ENCODE data around the gene URB2.
"Not testable (repeated sequence)": the region's sequence is repeated elsewhere in the genome, so short reads cannot be mapped to it uniquely, and the experiment has no call there.

The URB2 gene

DNA sequence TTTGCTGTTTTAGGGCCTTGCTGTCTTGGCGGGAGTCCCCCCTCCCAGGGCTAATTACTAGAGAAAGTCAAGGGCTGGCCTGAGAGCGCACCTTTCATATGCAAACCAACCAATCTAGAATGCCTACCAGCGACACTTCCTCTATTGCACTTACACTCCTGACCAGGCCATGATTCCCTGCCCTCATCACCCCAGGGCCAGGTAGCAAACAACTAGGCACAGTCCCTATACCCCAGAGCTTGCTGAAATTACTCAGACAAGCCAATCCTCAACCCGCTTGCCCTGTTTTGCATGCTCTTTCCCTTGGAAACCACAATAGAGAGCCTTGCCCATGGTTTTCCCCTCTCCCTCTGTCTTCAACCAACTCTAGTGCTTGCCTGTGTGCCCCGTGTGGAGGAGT is 70.3 kb downstream of the URB2 start:
- DNase-seq: no peak

DNA sequence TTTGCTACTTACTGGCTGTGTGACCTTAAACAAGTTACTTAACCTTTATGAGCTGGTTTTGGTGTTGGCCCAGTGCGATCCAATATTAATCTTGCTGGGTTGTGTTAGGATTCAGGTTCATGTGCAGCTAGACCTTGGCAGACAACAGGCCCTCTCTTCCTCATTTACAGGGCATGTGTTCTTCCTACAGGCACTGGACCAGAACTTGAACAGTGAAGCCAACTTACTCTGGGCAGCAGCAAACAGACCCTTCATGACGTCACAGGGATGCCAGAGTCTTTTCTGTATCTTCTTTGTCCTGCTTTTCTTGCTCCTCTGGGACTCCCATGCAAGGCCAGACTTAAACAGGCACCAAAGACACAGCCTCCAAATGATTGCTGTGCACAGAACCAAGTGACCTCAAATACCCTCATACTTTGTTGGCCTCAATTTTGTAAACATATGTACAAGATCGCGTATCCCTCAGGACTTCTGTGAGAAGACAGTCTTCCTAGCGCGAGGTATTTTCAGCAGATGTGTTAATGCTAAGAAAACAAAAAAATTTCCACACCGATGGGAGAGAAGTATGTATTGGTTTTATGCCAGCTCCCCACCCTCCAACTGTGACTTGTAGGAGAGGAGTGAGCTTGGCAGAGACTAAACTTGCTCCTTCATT is 73.7 kb downstream of the URB2 start:
- DNase-seq: no peak

DNA sequence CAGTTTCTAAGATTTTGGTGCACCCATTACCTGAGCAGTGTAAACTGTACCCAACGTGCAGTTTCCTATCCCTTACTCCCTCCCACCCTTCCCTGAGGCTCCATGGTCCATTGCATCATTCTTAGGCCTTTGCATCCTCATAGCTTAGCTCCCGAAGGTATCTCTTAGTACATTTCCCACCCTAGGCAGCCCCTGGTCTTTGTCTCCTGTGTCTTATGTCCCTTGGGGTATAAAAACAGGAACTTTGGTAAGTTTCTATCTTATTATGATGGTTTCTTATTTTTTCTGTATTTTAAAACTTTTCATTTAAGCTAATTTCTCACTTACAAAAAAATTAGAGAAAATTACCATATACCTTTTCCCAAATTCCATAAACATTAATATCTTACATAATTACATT is 78.1 kb downstream of the URB2 start:
- DNase-seq: no peak

DNA sequence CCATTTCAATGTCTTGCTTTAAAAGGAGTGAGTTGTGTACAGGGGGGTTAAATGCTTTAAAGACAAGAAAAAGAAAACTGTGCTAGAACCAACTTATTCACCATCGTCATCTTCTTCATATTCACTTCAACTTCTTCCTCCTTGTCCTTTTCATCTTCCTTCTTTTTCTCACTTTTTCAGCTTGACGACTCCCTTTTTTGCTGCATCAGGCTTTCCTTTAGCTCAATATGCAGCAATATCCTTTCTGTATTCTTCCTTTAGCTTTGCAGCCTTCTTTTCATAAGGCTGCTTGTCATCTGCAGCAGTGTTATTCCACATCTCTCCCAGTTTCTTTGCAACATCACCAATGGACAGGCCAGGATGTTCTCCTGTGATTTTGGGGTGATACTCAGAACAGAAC is 79.1 kb downstream of the URB2 start:
- not testable (repeated sequence) for DNase-seq

DNA sequence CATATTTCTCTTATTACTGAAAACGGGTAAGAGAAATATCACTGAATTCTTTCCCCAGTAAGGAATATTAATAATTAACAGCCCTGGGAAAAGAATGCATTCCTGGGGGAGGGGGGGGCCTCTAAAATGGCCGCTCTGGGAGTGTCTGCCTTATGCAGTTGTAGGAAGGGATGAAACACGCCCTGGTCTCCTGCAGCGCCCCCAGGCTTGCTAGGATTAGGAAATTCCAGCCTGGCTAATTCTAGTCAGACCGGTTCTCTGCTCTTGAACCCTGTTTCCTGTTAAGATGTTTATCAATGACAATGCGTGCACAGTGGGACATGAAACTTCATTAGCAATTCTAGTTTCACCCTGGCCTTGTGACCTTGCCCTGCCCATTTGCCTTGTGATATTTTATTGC is 81.1 kb downstream of the URB2 start:
- DNase-seq: not testable (repeated sequence)

DNA sequence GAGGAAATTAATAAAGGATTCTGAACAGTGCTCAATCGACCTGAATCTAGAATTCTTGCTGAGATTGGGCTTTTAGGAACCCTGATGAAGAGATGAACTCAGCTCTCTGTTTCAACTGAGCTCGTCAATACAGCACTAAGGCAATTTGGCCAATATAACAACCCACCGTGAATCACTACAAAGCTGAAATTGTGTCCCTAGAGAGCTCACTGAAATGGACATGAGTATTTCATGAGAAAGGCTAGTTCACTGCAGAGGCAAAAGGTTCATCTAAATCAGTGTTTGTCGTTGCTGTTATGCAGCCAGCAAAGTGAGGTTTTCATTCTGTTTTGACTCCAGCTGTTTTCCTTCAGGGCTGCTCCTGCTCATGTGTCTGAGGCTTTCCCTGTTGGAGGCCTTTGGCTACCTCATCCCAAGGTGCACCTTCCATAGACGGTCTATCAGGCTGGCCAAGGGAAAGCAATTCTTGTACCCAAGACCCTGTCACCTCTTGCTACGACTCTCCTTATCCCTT is 83.5 kb downstream of the URB2 start:
- no peak for DNase-seq
